Measurements from ENCODE around the gene FBXL14. TPM values are rescaled to one million over a fixed set of nuclear protein-coding genes. Genes with fewer than 3 reads are reported as not detected.
"Not testable (repeated sequence)": the region's sequence is repeated elsewhere in the genome, so short reads cannot be mapped to it uniquely, and the experiment has no call there.

Gene FBXL14
- total RNA-seq, 1 donor from 2014 or later: 37.7 TPM

GRCh38 chr12:1562813-1563407 lies 31.5 kb downstream of the FBXL14 start:
- Mint-ChIP-seq H3K27ac (no peak overlapping the region), H3K4me3 (ENCODE audit: low read depth) (no peak overlapping the region), H3K4me1 (ENCODE audit: low read depth) (peaks cover 4% of the 10 kb centered on the region), H3K36me3 (ENCODE audit: insufficient read depth) (no peaks in the 10 kb centered on the region), H3K9me3 (ENCODE audit: low read depth) (no peaks in the 10 kb centered on the region), H3K27me3 (peaks cover 15% of the 10 kb centered on the region)
- TF ChIP-seq CTCF (IDR thresholded peaks at IDR 0.05; ENCODE audit: unreplicated experiment): no peak
- no peak for DNase-seq (ENCODE audit: low spot score, unreplicated experiment)

GRCh38 chr12:1560704-1561103 lies 33.7 kb downstream of the FBXL14 start:
- TF ChIP-seq CTCF (IDR thresholded peaks at IDR 0.05; ENCODE audit: unreplicated experiment): no peak
- Mint-ChIP-seq H3K9me3 (ENCODE audit: low read depth) (peaks cover 3% of the 10 kb centered on the region), H3K27me3 (peaks cover 4% of the 10 kb centered on the region), H3K4me1 (ENCODE audit: low read depth) (peaks cover 3% of the 10 kb centered on the region), H3K4me3 (ENCODE audit: low read depth) (no peak overlapping the region), H3K27ac (no peak overlapping the region), H3K36me3 (ENCODE audit: insufficient read depth) (no peaks in the 10 kb centered on the region)
- DNase-seq (ENCODE audit: low spot score, unreplicated experiment): no peak

- Mint-ChIP-seq H3K27ac (no peak overlapping the region), H3K27me3 (no peaks in the 10 kb centered on the region), H3K36me3 (ENCODE audit: insufficient read depth) (no peaks in the 10 kb centered on the region), H3K4me3 (ENCODE audit: low read depth) (no peak overlapping the region), H3K9me3 (ENCODE audit: low read depth) (peaks cover 3% of the 10 kb centered on the region), H3K4me1 (ENCODE audit: low read depth) (peaks cover 2% of the 10 kb centered on the region)
- DNase-seq (ENCODE audit: low spot score, unreplicated experiment): no peak
- TF ChIP-seq CTCF (IDR thresholded peaks at IDR 0.05; ENCODE audit: unreplicated experiment): no peak
These were observed 34.7 kb downstream of the FBXL14 start for GRCh38 chr12:1559676-1560091.

GRCh38 chr12:1558108-1558507 lies 36.3 kb downstream of the FBXL14 start:
- H3K4me1 Mint-ChIP-seq (ENCODE audit: low read depth); H3K27me3 Mint-ChIP-seq; DNase-seq (ENCODE audit: low spot score, unreplicated experiment); H3K36me3 Mint-ChIP-seq (ENCODE audit: insufficient read depth); H3K4me3 Mint-ChIP-seq (ENCODE audit: low read depth); H3K9me3 Mint-ChIP-seq (ENCODE audit: low read depth); H3K27ac Mint-ChIP-seq: not testable (repeated sequence)

GRCh38 chr12:1553987-1554982 lies 40.1 kb downstream of the FBXL14 start:
- no peak for TF ChIP-seq CTCF (IDR thresholded peaks at IDR 0.05; ENCODE audit: unreplicated experiment)
- H3K27me3 Mint-ChIP-seq: peaks cover 5% of the 10 kb centered on the region
- H3K27ac Mint-ChIP-seq: no peak overlapping the region
- peaks cover 3% of the 10 kb centered on the region for H3K9me3 Mint-ChIP-seq (ENCODE audit: low read depth)
- no peaks in the 10 kb centered on the region for H3K4me1 Mint-ChIP-seq (ENCODE audit: low read depth)
- no peak overlapping the region for H3K4me3 Mint-ChIP-seq (ENCODE audit: low read depth)
- no peaks in the 10 kb centered on the region for H3K36me3 Mint-ChIP-seq (ENCODE audit: insufficient read depth)
- no peak for DNase-seq (ENCODE audit: low spot score, unreplicated experiment)
